Astrocyte of the cerebellum (primary cell): ENCODE measurements around the gene CHTOP.
A peak's percentile ranks its signal among the peaks of the same experiment; 100 is the strongest.

Experiments used
- DNase-seq: peaks from one replicate; pipeline ENCODE4 v3.0.0-alpha.2; 2011; ENCODE audit warnings: low read depth
- H3K4me3 ChIP-seq: 2 replicates; pipeline ENCODE4 v1.5.1; 2011; ENCODE audit warnings: mild to moderate bottlenecking, low read depth, low read length, moderate library complexity
- in situ Hi-C: cut with HindIII; loops from 2 replicates; pipeline ENCODE4 v1.10.0; 2017; ENCODE audit warnings: low sequenced_read_pairs
- TF ChIP-seq, protein P1 (sequence below): IDR thresholded peaks from 2 replicates; pipeline ENCODE4 v1.5.1; 2012; ENCODE audit warnings: low read length, low read depth, moderate library complexity, mild to moderate bottlenecking; ENCODE audit errors: missing control alignments

CHTOP gene

DNA sequence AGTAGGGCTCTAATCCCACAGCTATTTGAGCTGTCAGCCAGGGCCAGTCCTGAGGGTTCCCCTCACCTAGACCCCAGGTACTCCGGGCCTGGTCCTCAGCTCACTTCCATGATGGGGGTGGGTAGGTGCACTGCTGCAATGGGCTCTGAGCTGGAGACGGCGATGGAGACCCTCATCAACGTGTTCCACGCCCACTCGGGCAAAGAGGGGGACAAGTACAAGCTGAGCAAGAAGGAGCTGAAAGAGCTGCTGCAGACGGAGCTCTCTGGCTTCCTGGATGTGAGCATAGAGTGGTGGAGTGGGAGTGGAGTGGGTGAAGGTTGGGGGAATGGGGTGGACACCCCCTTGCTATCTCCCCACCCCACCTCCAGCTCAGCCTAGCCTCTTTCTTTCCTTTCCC, 3.5 kb upstream of the CHTOP start:
- no peak for DNase-seq
- H3K4me3 ChIP-seq, result no peak overlapping the region
- TF ChIP-seq, protein P1, sequence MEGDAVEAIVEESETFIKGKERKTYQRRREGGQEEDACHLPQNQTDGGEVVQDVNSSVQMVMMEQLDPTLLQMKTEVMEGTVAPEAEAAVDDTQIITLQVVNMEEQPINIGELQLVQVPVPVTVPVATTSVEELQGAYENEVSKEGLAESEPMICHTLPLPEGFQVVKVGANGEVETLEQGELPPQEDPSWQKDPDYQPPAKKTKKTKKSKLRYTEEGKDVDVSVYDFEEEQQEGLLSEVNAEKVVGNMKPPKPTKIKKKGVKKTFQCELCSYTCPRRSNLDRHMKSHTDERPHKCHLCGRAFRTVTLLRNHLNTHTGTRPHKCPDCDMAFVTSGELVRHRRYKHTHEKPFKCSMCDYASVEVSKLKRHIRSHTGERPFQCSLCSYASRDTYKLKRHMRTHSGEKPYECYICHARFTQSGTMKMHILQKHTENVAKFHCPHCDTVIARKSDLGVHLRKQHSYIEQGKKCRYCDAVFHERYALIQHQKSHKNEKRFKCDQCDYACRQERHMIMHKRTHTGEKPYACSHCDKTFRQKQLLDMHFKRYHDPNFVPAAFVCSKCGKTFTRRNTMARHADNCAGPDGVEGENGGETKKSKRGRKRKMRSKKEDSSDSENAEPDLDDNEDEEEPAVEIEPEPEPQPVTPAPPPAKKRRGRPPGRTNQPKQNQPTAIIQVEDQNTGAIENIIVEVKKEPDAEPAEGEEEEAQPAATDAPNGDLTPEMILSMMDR, result no peak
- in situ Hi-C loops, result no loop called here

DNA sequence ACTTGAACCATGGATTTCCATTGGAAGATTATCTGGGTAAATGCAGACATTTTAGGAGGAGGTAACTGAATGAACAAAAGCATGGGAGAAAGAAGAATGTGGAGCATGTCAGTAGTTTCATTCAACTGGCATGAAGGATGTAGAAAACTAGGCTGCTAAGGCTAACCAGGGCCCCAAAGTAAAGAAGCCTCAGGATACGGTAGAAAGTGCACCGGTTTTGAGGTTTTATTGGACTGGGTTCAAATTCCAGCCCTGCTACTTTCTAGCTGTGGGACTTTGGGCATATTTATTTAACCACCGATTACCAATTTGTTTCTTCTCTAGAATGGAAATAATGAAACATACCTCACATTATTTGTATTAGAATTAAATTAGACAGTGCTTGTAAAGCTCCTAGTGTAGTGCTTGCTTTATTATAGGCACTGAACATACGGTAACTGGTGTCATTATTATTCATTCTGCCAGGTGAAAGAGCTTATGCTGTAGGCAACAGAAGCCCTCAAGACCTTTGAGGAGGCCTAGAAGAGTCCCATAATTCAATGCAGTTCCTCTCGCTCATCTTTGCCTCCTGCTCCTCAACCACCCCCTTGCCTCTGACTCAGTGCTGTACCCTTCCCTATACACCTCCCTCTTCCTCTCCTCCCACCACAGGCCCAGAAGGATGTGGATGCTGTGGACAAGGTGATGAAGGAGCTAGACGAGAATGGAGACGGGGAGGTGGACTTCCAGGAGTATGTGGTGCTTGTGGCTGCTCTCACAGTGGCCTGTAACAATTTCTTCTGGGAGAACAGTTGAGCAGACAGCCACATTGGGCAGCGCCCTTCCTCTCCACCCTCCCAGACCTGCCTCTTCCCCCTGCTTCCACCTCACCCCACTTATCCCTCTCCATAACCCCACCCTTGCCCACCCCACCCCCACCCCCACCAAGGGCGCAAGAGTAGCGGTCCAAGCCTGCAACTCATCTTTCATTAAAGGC, 2.5 kb upstream of the CHTOP start:
- in situ Hi-C loops, result no loop called here
- H3K4me3 ChIP-seq, result no peak overlapping the region
- TF ChIP-seq, protein P1, result no peak
- DNase-seq, result peak; percentile 19

DNA sequence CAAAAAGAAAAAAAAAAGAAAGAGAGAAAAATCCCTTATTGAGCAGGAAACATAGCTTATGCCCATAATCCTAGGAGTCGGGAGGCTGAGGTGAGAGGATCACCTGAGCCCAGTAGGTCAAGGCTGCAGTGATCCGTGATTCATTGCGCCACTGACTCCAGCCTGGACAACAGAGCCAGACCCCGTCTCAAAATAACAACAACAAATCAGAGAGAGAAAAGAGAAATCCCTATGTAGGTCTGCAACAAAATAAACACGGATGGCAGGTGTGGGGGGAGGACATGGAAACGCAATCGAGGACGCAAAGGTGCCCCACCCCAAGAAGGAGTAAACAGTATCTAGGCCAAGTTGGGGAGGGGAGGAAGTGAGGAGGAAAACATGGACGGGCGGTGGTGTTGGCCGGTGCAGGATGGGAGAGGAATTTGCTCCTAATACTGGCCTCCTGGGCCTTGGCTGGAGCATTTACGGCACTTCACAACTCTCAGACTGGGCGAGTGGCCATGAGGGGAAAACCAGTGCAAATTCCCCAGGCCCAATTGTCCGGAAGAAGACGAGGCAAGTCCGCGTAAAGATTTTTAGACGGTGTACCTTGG, 609 bp upstream of the CHTOP start:
- TF ChIP-seq, protein P1, result no peak
- peak overlapping the region; percentile 99 for H3K4me3 ChIP-seq
- DNase-seq, result peak; percentile 26
- in situ Hi-C loops, result no loop called here

DNA sequence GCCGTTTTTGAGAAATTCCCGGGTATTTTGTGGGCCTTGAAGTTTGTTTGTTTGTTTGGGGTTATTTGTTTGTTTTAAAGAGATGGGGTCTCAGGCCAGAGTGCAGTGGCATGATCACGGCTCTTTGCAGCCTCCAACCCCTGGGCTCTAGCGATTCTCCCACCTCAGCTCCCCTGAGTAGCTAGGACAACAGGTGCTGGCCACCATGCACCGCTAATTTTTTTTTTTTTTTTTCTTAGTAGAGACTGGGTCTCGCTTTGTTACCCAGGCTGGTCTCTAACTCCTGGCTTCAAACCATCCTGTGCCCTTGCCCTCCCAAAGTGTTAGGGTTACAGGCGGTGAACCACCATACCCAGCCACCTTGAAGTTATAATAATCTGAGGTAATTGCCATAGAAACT, 2.0 kb downstream of the CHTOP start:
- DNase-seq, result no peak
- in situ Hi-C loops, result no loop called here
- TF ChIP-seq, protein P1, result no peak
- H3K4me3 ChIP-seq, result peak overlapping the region; percentile 99

DNA sequence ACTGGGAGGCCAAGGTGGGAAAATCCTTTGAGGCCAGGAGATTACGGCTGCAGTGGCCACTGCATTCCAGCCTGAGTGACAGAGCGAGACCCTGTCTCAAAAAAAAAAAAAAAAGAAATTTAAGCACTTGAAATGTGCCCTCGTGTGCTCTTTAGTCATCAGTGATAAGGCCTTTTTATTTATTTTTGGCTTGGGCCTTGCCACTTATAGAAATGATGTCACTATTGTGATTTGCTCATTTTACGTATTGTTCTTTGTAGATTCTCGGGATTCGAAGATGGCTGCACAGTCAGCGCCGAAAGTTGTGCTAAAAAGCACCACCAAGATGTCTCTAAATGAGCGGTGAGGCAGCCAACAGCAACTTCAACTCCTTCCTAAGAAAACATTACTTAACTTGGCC, 2.4 kb downstream of the CHTOP start:
- TF ChIP-seq, protein P1, result no peak
- no peak for DNase-seq
- H3K4me3 ChIP-seq, result no peak overlapping the region
- in situ Hi-C loops, result no loop called here

DNA sequence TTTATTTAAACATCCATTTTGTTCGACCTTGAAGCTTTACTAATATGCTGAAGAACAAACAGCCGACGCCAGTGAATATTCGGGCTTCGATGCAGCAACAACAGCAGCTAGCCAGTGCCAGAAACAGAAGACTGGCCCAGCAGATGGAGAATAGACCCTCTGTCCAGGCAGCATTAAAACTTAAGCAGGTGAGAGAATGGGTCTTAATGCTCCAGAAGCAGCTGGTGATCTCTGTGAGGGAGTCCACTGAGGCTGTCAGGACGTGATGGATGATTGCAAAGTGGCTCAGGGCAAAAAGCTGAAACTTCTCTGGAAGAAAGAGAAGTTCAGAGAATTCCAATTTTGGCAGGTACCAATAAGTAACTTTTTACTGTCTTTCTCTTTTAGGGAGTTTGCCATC, 4.4 kb downstream of the CHTOP start:
- H3K4me3 ChIP-seq, result no peak overlapping the region
- TF ChIP-seq, protein P1, result no peak
- in situ Hi-C loops, result no loop called here
- no peak for DNase-seq
